MM.1S (cell line): ENCODE results near the gene RNF138.

Experiments used
- DNase-seq: peaks from one replicate; pipeline ENCODE4 v3.0.0-alpha.2; 2015
- H2AFZ ChIP-seq: fragments of 300-600 bp; sonication (generic); 2 replicates; pipeline ENCODE4 v1.6.0; 2016; ENCODE audit warnings: antibody characterized with exemption, low read length
- H3F3A ChIP-seq: fragments of 300-600 bp; sonication (generic); 2 replicates; pipeline ENCODE4 v1.6.1; 2016; ENCODE audit warnings: mild to moderate bottlenecking, antibody characterized with exemption, low read length, moderate library complexity, mixed read lengths; ENCODE audit not compliant: insufficient read depth
- H3K27ac ChIP-seq: fragments of 300-600 bp; sonication (generic); 2 replicates; pipeline ENCODE4 v1.5.1; 2016; ENCODE audit warnings: mild to moderate bottlenecking, low read length
- H3K27me3 ChIP-seq: fragments of 300-600 bp; sonication (generic); replicated peaks from 2 replicates; pipeline ENCODE4 v1.6.0; 2016; ENCODE audit warnings: low read length; ENCODE audit not compliant: insufficient read depth
- H3K36me3 ChIP-seq: fragments of 300-600 bp; sonication (generic); replicated peaks from 2 replicates; pipeline ENCODE4 v1.6.1; 2016; ENCODE audit warnings: mild to moderate bottlenecking, low read length, mixed read lengths; ENCODE audit not compliant: insufficient read depth
- H3K4me1 ChIP-seq: fragments of 300-600 bp; sonication (generic); 2 replicates; pipeline ENCODE4 v1.6.1; 2016; ENCODE audit warnings: low read length, mixed read lengths
- H3K4me2 ChIP-seq: fragments of 300-600 bp; sonication (generic); 2 replicates; pipeline ENCODE4 v1.6.0; 2016; ENCODE audit warnings: low read depth, low read length
- H3K4me3 ChIP-seq: fragments of 300-600 bp; sonication (generic); 2 replicates; pipeline ENCODE4 v1.5.1; 2016; ENCODE audit warnings: low read length, mixed read lengths
- H3K79me2 ChIP-seq: fragments of 300-600 bp; sonication (generic); 2 replicates; pipeline ENCODE4 v1.6.1; 2016; ENCODE audit warnings: mixed run types, low read length, mixed read lengths
- H3K9ac ChIP-seq: fragments of 300-600 bp; sonication (generic); 2 replicates; pipeline ENCODE4 v1.6.1; 2016; ENCODE audit warnings: low read length, mixed read lengths
- H3K9me2 ChIP-seq: fragments of 300-600 bp; sonication (generic); replicated peaks from 2 replicates; pipeline ENCODE4 v1.6.1; 2016; ENCODE audit warnings: mild to moderate bottlenecking, low read length, mixed read lengths; ENCODE audit not compliant: insufficient read depth
- H3K9me3 ChIP-seq: fragments of 300-600 bp; sonication (generic); replicated peaks from 2 replicates; pipeline ENCODE4 v1.6.1; 2016; ENCODE audit warnings: mild to moderate bottlenecking, low read length, mixed read lengths; ENCODE audit not compliant: insufficient read depth
- H4K20me1 ChIP-seq: fragments of 300-600 bp; sonication (generic); 2 replicates; pipeline ENCODE4 v1.6.1; 2016; ENCODE audit warnings: mild to moderate bottlenecking, low read length, moderate library complexity, mixed read lengths; ENCODE audit not compliant: insufficient read depth
- EZH2 ChIP-seq: fragments of 300-600 bp; sonication (generic); optimal IDR thresholded peaks from 2 replicates; pipeline ENCODE3; 2017; ENCODE audit warnings: low read depth, mild to moderate bottlenecking, antibody characterized with exemption, low read length, mixed read lengths
- EZH2phosphoT487 ChIP-seq: fragments of 300-600 bp; sonication (generic); IDR thresholded peaks from 2 replicates; pipeline ENCODE4 v1.6.1; 2018; ENCODE audit warnings: antibody characterized with exemption, low read length
- TF ChIP-seq, protein P1 (sequence below): fragments of 300-600 bp; sonication (generic); IDR thresholded peaks from 2 replicates; pipeline ENCODE4 v1.5.1; 2016; ENCODE audit warnings: antibody characterized with exemption, low read length, mixed read lengths

The RNF138 gene

GRCh38 chr18:32095900-32096229 lies 4.2 kb downstream of the RNF138 start:
- Histone ChIP-seq H2AFZ (no peak overlapping the region), H3K4me1 (0 out of 2 replicates have a peak, but pooled peaks cover 5% of the 10 kb centered on the region), H3K27me3 (no peaks in the 10 kb centered on the region), H3K79me2 (peaks cover 82% of the 10 kb centered on the region), H3K9me2 (no peaks in the 10 kb centered on the region), H4K20me1 (peaks cover 27% of the 10 kb centered on the region), H3K4me3 (no peak overlapping the region), H3K9me3 (no peaks in the 10 kb centered on the region), H3K27ac (no peak overlapping the region), H3K36me3 (peaks cover 9% of the 10 kb centered on the region), H3K4me2 (no peak overlapping the region), H3F3A (peaks cover 19% of the 10 kb centered on the region), H3K9ac (no peak overlapping the region)
- DNase-seq: no peak
- TF ChIP-seq EZH2phosphoT487: no peak
- no peak for TF ChIP-seq EZH2
- TF ChIP-seq, protein P1, sequence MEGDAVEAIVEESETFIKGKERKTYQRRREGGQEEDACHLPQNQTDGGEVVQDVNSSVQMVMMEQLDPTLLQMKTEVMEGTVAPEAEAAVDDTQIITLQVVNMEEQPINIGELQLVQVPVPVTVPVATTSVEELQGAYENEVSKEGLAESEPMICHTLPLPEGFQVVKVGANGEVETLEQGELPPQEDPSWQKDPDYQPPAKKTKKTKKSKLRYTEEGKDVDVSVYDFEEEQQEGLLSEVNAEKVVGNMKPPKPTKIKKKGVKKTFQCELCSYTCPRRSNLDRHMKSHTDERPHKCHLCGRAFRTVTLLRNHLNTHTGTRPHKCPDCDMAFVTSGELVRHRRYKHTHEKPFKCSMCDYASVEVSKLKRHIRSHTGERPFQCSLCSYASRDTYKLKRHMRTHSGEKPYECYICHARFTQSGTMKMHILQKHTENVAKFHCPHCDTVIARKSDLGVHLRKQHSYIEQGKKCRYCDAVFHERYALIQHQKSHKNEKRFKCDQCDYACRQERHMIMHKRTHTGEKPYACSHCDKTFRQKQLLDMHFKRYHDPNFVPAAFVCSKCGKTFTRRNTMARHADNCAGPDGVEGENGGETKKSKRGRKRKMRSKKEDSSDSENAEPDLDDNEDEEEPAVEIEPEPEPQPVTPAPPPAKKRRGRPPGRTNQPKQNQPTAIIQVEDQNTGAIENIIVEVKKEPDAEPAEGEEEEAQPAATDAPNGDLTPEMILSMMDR: no peak

DNA sequence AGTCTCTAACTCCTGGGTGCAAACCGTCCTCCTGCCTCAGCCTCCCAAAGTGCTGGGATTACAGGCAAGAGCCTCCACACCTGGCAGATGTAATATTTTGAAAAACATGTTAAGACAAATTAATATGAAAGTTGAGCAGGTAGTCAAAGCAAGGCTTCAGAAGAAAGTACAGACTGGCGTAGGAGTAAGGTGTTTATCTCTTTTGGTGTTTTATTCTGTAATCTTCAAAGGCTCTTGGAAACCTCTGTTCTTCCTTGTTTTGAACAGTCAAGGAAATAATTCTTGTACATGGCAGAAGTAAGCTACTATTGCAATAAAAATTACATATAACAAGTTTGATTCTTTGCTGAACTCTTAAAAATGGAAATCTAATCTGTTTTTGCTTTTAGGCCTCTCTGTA lies 5.3 kb downstream of the RNF138 start:
- Histone ChIP-seq H2AFZ (no peak overlapping the region), H3K9me2 (no peaks in the 10 kb centered on the region), H3K36me3 (peaks cover 9% of the 10 kb centered on the region), H3K27me3 (no peaks in the 10 kb centered on the region), H4K20me1 (peaks cover 27% of the 10 kb centered on the region), H3K4me3 (no peak overlapping the region), H3K9ac (no peak overlapping the region), H3F3A (peaks cover 12% of the 10 kb centered on the region), H3K4me2 (no peak overlapping the region), H3K9me3 (no peaks in the 10 kb centered on the region), H3K4me1 (0 out of 2 replicates have a peak, but pooled peaks cover 5% of the 10 kb centered on the region), H3K27ac (no peak overlapping the region), H3K79me2 (peaks cover 93% of the 10 kb centered on the region)
- DNase-seq: no peak
- TF ChIP-seq, protein P1: no peak
- TF ChIP-seq EZH2phosphoT487 (no peak), EZH2 (no peak)

GRCh38 chr18:32104516-32104915 lies 12.8 kb downstream of the RNF138 start:
- no peak for DNase-seq
- Histone ChIP-seq H3K4me2 (no peak overlapping the region), H3K36me3 (no peaks in the 10 kb centered on the region; the same call in 1 of the 2 replicates), H2AFZ (no peak overlapping the region), H3K9me2 (no peaks in the 10 kb centered on the region), H3K9me3 (no peaks in the 10 kb centered on the region), H3F3A (no peaks in the 10 kb centered on the region), H4K20me1 (peaks cover 36% of the 10 kb centered on the region), H3K27me3 (no peaks in the 10 kb centered on the region), H3K4me1 (no peaks in the 10 kb centered on the region), H3K4me3 (no peak overlapping the region), H3K79me2 (peaks cover 93% of the 10 kb centered on the region), H3K9ac (no peak overlapping the region), H3K27ac (no peak overlapping the region)
- TF ChIP-seq, protein P1: no peak
- TF ChIP-seq EZH2: no peak
- TF ChIP-seq EZH2phosphoT487: no peak
